NB4 (cell line): ENCODE data around the gene ADGRL3.

ENCODE experiments used
- POLR2A ChIP-seq: IDR thresholded peaks from 2 replicates; pipeline ENCODE4 v1.6.1; 2011; ENCODE audit warnings: mild to moderate bottlenecking; ENCODE audit not compliant: insufficient read length; ENCODE audit errors: extremely low read depth
- TF ChIP-seq, protein P1 (sequence below): IDR thresholded peaks from one replicate; pipeline ENCODE4 v1.5.1; 2012; ENCODE audit warnings: low read depth, low read length

DNA sequence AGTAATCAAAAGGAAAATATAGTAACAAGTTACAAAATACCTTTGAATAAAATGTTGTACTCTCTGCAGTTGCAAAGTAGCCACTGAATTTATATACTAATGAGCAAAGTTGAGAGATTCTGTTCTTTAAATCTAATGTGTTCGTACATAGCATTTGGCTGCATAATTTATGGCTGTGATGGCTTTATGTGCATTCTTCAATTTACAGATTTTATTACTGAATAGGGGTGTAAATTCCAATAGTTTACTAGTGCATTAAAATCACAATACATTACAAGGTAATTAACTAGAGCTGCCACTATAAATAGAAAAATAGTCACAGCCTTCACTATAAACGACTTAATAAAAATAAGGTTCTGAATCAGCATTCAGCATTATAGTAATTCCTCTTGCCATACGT, 620.0 kb downstream of the ADGRL3 start:
- TF ChIP-seq, protein P1, sequence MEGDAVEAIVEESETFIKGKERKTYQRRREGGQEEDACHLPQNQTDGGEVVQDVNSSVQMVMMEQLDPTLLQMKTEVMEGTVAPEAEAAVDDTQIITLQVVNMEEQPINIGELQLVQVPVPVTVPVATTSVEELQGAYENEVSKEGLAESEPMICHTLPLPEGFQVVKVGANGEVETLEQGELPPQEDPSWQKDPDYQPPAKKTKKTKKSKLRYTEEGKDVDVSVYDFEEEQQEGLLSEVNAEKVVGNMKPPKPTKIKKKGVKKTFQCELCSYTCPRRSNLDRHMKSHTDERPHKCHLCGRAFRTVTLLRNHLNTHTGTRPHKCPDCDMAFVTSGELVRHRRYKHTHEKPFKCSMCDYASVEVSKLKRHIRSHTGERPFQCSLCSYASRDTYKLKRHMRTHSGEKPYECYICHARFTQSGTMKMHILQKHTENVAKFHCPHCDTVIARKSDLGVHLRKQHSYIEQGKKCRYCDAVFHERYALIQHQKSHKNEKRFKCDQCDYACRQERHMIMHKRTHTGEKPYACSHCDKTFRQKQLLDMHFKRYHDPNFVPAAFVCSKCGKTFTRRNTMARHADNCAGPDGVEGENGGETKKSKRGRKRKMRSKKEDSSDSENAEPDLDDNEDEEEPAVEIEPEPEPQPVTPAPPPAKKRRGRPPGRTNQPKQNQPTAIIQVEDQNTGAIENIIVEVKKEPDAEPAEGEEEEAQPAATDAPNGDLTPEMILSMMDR, result no peak
- no peak for TF ChIP-seq POLR2A
